Liver (tissue), 9 donors: ENCODE data around the gene NOPCHAP1. TPM values are rescaled to one million over a fixed set of nuclear protein-coding genes. Genes with fewer than 3 reads are reported as not detected.

Experiments used
- DNase-seq: peaks from one replicate; pipeline ENCODE4 v3.0.0-alpha.2; 2017; ENCODE audit warnings: low spot score
- H3K27ac ChIP-seq, 2 donors: one replicate each; pipeline ENCODE4 v1.7.0; 2013; ENCODE audit warnings: inconsistent platforms in 2 of 2, low read length in 2 of 2, control low read depth in 1 of 2, low read depth in 1 of 2, mild to moderate bottlenecking in 1 of 2
- H3K27me3 ChIP-seq, 4 donors: one replicate each; pipeline versions ENCODE4 v1.6.1 to v1.7.0; 2013; ENCODE audit warnings: low read length in 3 of 4, inconsistent platforms in 1 of 4, mild to moderate bottlenecking in 1 of 4, moderate library complexity in 1 of 4; ENCODE audit not compliant: control insufficient read depth in 4 of 4, insufficient read depth in 4 of 4
- H3K36me3 ChIP-seq, 4 donors: one replicate each; pipeline versions ENCODE4 v1.6.1 to v1.7.0; 2013; ENCODE audit warnings: low read length in 3 of 4, mild to moderate bottlenecking in 3 of 4, low read depth in 1 of 4, moderate library complexity in 1 of 4; ENCODE audit not compliant: control insufficient read depth in 4 of 4, insufficient read depth in 3 of 4
- H3K4me1 ChIP-seq, 4 donors: one replicate each; pipeline versions ENCODE4 v1.6.1 to v1.7.0; 2013; ENCODE audit warnings: low read length in 3 of 4, mild to moderate bottlenecking in 3 of 4, moderate library complexity in 1 of 4; ENCODE audit not compliant: control insufficient read depth in 4 of 4, insufficient read depth in 4 of 4
- H3K4me3 ChIP-seq, 3 donors: one replicate each; pipeline versions ENCODE4 v1.6.1 to v1.7.0; 2013; ENCODE audit warnings: low read length in 3 of 3, control low read depth in 1 of 3, low read depth in 1 of 3, mild to moderate bottlenecking in 1 of 3
- H3K9ac ChIP-seq, 2 donors: one replicate each; pipeline ENCODE4 v1.7.0; 2013; ENCODE audit warnings: low read length in 2 of 2, mild to moderate bottlenecking in 2 of 2, moderate library complexity in 2 of 2, control low read depth in 1 of 2, low read depth in 1 of 2
- H3K9me3 ChIP-seq, 4 donors: one replicate each; pipeline versions ENCODE4 v1.6.1 to v1.7.0; 2013; ENCODE audit warnings: low read length in 3 of 4; ENCODE audit not compliant: control insufficient read depth in 4 of 4
- EGR1 ChIP-seq, 2 donors: IDR thresholded peaks; 2 replicates each; pipeline ENCODE4 v1.6.1; 2016 to 2018; ENCODE audit warnings: antibody characterized with exemption in 2 of 2, low read depth in 2 of 2
- FOXA1 ChIP-seq: IDR thresholded peaks from 2 replicates; pipeline ENCODE4 v1.6.1; 2016; ENCODE audit warnings: antibody characterized with exemption
- FOXA2 ChIP-seq: IDR thresholded peaks from 2 replicates; pipeline ENCODE4 v1.6.1; 2016; ENCODE audit warnings: antibody characterized with exemption
- GABPA ChIP-seq, 2 donors: IDR thresholded peaks in 1 of 2; conservative IDR thresholded peaks in 1 of 2; 2 replicates each; pipeline ENCODE4 v1.6.1; 2016; ENCODE audit warnings: antibody characterized with exemption in 2 of 2, mild to moderate bottlenecking in 1 of 2, moderate library complexity in 1 of 2
- HNF4A ChIP-seq, 2 donors: conservative IDR thresholded peaks; 2 replicates each; pipeline ENCODE4 v1.6.1; 2016; ENCODE audit warnings: antibody characterized with exemption in 2 of 2, mild to moderate bottlenecking in 2 of 2
- HNF4G ChIP-seq: IDR thresholded peaks from 2 replicates; pipeline ENCODE4 v1.6.1; 2016; ENCODE audit warnings: antibody characterized with exemption
- JUND ChIP-seq, 2 donors: IDR thresholded peaks; 2 replicates each; pipeline ENCODE4 v1.6.1; 2016; ENCODE audit warnings: antibody characterized with exemption in 2 of 2
- NR2F2 ChIP-seq: IDR thresholded peaks from 2 replicates; pipeline ENCODE4 v1.6.1; 2016; ENCODE audit warnings: antibody characterized with exemption
- RAD21 ChIP-seq, 2 donors: IDR thresholded peaks; 2 replicates each; pipeline ENCODE4 v1.6.1; 2016; ENCODE audit warnings: antibody characterized with exemption in 2 of 2, mild to moderate bottlenecking in 2 of 2
- RXRA ChIP-seq, 2 donors: IDR thresholded peaks; 2 replicates each; pipeline ENCODE4 v1.6.1; 2017 to 2018; ENCODE audit warnings: antibody characterized with exemption in 2 of 2, mild to moderate bottlenecking in 1 of 2
- SP1 ChIP-seq: IDR thresholded peaks from 2 replicates; pipeline ENCODE4 v1.6.1; 2018; ENCODE audit warnings: antibody characterized with exemption, mild to moderate bottlenecking
- TAF1 ChIP-seq: conservative IDR thresholded peaks from 2 replicates; pipeline ENCODE4 v1.6.1; 2016; ENCODE audit warnings: antibody characterized with exemption, mild to moderate bottlenecking
- WGBS: extraction: QIAGEN DNeasy Blood & Tissue Kit; methylation state at CpG from one replicate; pipeline ENCODE4 v1.1.7; 2013; 5-methylcytosine and 5-hydroxymethylcytosine counted together
- polyA plus RNA-seq, 2 donors: library from polyadenylated mRNA; stranded (reverse) in 1 of 2; unstranded in 1 of 2; fragments of 200-250 nt in 1 of 2; fragments of >200 nt in 1 of 2; fragmentation: Nextera tagmentation in 1 of 2; extraction: Ambion mirVana in 1 of 2; gene quantifications; one replicate each; pipeline versions ENCODE4 v1.2.1 to v1.2.3, GENCODE V29; 2013 to 2015
- total RNA-seq, 2 donors: library from RNA; depleted of rRNA; stranded (reverse); fragments of >200 nt; gene quantifications; one replicate each; pipeline ENCODE4 v1.2.3, GENCODE V29; 2014
- TF ChIP-seq, protein P1 (sequence below): IDR thresholded peaks from 2 replicates; pipeline ENCODE4 v1.6.1; 2016; ENCODE audit warnings: antibody characterized with exemption, mild to moderate bottlenecking
- TF ChIP-seq, protein P2 (sequence below): IDR thresholded peaks from 2 replicates; pipeline ENCODE4 v1.6.1; 2016; ENCODE audit warnings: antibody characterized with exemption
- TF ChIP-seq, protein P3 (sequence below): fragments of 150-350 bp; IDR thresholded peaks from 2 replicates; pipeline ENCODE4 v1.5.1; 2017; ENCODE audit warnings: improper control_type of control experiment, low read depth, low read length; ENCODE audit not compliant: missing input control
- TF ChIP-seq, protein P4 (sequence below): IDR thresholded peaks from 2 replicates; pipeline ENCODE4 v1.6.1; 2016; ENCODE audit warnings: antibody characterized with exemption
- TF ChIP-seq, protein P5 (sequence below): IDR thresholded peaks from 2 replicates; pipeline ENCODE4 v1.6.1; 2016; ENCODE audit warnings: antibody characterized with exemption
- donor health status: healthy.
- donor health status: healthy.
- donor health status: healthy.
- donor health status: healthy.
- donor health status: healthy.

NOPCHAP1 gene
- total and polyA plus RNA-seq, 4 donors: 2.1 to 18.6 (median 3.5) TPM

DNA sequence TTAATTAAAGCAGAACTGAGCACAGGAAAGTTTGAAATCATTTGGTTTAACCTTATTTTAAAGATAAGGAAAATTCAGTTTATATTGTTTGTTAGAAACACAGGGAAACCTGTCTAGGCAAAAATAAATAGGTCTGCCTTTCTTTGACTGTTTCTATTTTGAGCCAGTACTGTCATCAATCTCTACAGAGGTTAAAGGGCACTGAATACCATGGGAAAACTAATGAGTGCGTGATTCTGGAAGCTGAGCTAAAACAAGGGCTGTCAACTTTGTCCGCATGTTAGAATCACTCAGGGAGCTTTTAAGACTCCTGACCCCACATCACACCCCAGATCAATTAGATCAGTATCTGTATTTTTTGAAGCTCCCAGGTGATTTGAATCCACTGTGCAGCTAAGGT, 38.8 kb downstream of the NOPCHAP1 start:
- peak overlapping the region in 1 of 2 donors; percentile 45 for H3K9ac ChIP-seq
- no peaks in the 10 kb centered on the region for H3K36me3 ChIP-seq
- H3K27me3 ChIP-seq: no peaks in the 10 kb centered on the region
- no peak overlapping the region for H3K4me3 ChIP-seq
- H3K9me3 ChIP-seq: no peaks in the 10 kb centered on the region
- TF ChIP-seq FOXA1: no peak
- peak in 1 of 2 donors; percentile 45 for TF ChIP-seq HNF4A (conservative IDR thresholded peaks at IDR 0.05)
- TF ChIP-seq NR2F2: peak; percentile 40
- TF ChIP-seq, protein P1, sequence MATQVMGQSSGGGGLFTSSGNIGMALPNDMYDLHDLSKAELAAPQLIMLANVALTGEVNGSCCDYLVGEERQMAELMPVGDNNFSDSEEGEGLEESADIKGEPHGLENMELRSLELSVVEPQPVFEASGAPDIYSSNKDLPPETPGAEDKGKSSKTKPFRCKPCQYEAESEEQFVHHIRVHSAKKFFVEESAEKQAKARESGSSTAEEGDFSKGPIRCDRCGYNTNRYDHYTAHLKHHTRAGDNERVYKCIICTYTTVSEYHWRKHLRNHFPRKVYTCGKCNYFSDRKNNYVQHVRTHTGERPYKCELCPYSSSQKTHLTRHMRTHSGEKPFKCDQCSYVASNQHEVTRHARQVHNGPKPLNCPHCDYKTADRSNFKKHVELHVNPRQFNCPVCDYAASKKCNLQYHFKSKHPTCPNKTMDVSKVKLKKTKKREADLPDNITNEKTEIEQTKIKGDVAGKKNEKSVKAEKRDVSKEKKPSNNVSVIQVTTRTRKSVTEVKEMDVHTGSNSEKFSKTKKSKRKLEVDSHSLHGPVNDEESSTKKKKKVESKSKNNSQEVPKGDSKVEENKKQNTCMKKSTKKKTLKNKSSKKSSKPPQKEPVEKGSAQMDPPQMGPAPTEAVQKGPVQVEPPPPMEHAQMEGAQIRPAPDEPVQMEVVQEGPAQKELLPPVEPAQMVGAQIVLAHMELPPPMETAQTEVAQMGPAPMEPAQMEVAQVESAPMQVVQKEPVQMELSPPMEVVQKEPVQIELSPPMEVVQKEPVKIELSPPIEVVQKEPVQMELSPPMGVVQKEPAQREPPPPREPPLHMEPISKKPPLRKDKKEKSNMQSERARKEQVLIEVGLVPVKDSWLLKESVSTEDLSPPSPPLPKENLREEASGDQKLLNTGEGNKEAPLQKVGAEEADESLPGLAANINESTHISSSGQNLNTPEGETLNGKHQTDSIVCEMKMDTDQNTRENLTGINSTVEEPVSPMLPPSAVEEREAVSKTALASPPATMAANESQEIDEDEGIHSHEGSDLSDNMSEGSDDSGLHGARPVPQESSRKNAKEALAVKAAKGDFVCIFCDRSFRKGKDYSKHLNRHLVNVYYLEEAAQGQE: no peak
- TF ChIP-seq, protein P2, sequence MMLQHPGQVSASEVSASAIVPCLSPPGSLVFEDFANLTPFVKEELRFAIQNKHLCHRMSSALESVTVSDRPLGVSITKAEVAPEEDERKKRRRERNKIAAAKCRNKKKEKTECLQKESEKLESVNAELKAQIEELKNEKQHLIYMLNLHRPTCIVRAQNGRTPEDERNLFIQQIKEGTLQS: no peak
- TF ChIP-seq, protein P3, sequence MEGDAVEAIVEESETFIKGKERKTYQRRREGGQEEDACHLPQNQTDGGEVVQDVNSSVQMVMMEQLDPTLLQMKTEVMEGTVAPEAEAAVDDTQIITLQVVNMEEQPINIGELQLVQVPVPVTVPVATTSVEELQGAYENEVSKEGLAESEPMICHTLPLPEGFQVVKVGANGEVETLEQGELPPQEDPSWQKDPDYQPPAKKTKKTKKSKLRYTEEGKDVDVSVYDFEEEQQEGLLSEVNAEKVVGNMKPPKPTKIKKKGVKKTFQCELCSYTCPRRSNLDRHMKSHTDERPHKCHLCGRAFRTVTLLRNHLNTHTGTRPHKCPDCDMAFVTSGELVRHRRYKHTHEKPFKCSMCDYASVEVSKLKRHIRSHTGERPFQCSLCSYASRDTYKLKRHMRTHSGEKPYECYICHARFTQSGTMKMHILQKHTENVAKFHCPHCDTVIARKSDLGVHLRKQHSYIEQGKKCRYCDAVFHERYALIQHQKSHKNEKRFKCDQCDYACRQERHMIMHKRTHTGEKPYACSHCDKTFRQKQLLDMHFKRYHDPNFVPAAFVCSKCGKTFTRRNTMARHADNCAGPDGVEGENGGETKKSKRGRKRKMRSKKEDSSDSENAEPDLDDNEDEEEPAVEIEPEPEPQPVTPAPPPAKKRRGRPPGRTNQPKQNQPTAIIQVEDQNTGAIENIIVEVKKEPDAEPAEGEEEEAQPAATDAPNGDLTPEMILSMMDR: no peak
- no peak for TF ChIP-seq FOXA2
- peak; percentile 37 for TF ChIP-seq SP1
- no peak for TF ChIP-seq HNF4G
- peak in 1 of 2 donors; percentile 14 for TF ChIP-seq RXRA (IDR thresholded peaks at IDR 0.05)
- TF ChIP-seq, protein P4, sequence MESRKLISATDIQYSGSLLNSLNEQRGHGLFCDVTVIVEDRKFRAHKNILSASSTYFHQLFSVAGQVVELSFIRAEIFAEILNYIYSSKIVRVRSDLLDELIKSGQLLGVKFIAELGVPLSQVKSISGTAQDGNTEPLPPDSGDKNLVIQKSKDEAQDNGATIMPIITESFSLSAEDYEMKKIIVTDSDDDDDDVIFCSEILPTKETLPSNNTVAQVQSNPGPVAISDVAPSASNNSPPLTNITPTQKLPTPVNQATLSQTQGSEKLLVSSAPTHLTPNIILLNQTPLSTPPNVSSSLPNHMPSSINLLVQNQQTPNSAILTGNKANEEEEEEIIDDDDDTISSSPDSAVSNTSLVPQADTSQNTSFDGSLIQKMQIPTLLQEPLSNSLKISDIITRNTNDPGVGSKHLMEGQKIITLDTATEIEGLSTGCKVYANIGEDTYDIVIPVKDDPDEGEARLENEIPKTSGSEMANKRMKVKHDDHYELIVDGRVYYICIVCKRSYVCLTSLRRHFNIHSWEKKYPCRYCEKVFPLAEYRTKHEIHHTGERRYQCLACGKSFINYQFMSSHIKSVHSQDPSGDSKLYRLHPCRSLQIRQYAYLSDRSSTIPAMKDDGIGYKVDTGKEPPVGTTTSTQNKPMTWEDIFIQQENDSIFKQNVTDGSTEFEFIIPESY: no peak
- no peak for TF ChIP-seq JUND (IDR thresholded peaks at IDR 0.05)
- TF ChIP-seq TAF1: no peak
- no peak for DNase-seq
- peaks cover 2 to 20% (median 7%) of the 10 kb centered on the region in 4 donors for H3K4me1 ChIP-seq
- peak overlapping the region; percentile 54 to 67 for H3K27ac ChIP-seq
- WGBS: 33% methylated on average over 2 of the region's 2 CpGs

DNA sequence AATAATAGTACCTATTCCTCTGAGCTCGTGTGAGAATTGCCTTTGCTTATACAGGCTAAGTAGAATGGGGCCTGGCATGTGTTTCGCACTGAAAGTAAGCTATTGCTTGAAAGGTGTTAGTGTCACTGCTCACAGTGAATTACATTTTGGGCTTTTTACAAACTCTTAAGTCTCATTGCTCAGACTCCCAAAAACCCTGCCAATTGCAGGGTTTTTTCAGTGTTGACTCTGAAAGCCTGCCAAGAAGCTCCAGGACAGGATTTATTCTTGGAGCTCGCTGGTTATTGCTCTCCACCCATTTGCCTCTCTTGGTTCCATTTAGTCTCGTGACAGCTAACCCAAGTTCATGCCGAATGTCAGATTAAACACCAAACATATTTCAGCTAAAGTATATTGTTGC, 39.8 kb downstream of the NOPCHAP1 start:
- Histone ChIP-seq H3K36me3 (no peaks in the 10 kb centered on the region), H3K4me3 (no peak overlapping the region), H3K4me1 (peaks cover 2 to 23% (median 7%) of the 10 kb centered on the region in 4 donors), H3K27ac (peak overlapping the region; percentile 54 to 67), H3K9ac (no peak overlapping the region), H3K9me3 (no peaks in the 10 kb centered on the region), H3K27me3 (no peaks in the 10 kb centered on the region)
- DNase-seq: no peak
- 32% methylated on average over 5 of the region's 5 CpGs for WGBS
- TF ChIP-seq, protein P1: no peak
- peak; percentile 57 for TF ChIP-seq FOXA2
- no peak for TF ChIP-seq FOXA1
- TF ChIP-seq, protein P5, sequence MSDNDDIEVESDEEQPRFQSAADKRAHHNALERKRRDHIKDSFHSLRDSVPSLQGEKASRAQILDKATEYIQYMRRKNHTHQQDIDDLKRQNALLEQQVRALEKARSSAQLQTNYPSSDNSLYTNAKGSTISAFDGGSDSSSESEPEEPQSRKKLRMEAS: no peak
- TF ChIP-seq RAD21 (IDR thresholded peaks at IDR 0.05): peak; percentile 28 to 37
- TF ChIP-seq, protein P2: no peak
- no peak for TF ChIP-seq EGR1 (IDR thresholded peaks at IDR 0.05; ENCODE audit: low read depth in 2 of 2)
- no peak for TF ChIP-seq GABPA (IDR thresholded peaks at IDR 0.05 in 1 of 2, conservative IDR thresholded peaks at IDR 0.05 in 1 of 2)
- TF ChIP-seq, protein P3: no peak
- peak; percentile 56 for TF ChIP-seq SP1
- TF ChIP-seq TAF1: no peak
- no peak for TF ChIP-seq HNF4G
- peak; percentile 42 to 55 for TF ChIP-seq HNF4A (conservative IDR thresholded peaks at IDR 0.05)
- peak; percentile 47 for TF ChIP-seq NR2F2
